ENCODE data around the gene JAZF1.
"Not testable (repeated sequence)": the region's sequence is repeated elsewhere in the genome, so short reads cannot be mapped to it uniquely, and the experiment has no call there.

GRCh38 chr7:27922389-27922788 is 258.2 kb downstream of the JAZF1 start:
- TF ChIP-seq POLR2A, CTCF (IDR thresholded peaks at IDR 0.05): not testable (repeated sequence)
